Eye (tissue), 1 donor: Measurements from ENCODE around the gene HDAC4.

Experiments used
- DNase-seq: peaks from one replicate; pipeline ENCODE4 v3.0.0-alpha.2; 2015

HDAC4 gene

GRCh38 chr2:239365782-239366435, 34.9 kb downstream of the HDAC4 start:
- no peak for DNase-seq

DNA sequence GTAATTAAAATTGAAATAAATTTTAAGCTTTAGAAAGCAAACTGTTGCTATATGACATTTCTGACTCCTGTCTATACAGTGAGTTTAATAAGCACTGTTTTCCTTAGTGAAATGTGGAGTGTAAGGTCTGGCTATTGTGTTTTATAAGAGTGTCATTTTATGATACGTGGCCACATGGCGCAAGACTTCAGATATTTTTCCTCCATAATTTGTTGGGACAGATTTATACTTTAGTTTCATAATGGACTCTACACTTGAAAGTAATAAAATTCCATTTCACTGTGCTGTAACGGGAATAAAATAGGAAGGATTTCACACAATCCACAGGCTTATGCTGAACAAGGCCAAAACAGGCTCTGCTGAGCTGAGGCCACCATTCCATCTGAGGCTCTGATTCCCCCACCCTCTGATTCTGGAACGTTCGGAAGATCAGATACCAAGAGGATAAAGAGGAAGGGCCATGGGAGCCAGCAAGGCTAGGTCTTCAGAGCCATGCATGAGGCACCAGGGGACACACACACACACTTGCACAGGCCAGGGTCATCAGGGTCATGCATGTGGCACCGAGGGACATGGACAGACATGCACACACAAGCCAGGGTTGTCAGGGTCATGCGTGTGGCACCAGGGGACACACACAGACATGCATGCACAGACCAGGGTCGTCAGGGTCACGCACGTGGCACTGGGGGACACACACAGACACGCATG, 35.6 kb downstream of the HDAC4 start:
- DNase-seq = no peak

DNA sequence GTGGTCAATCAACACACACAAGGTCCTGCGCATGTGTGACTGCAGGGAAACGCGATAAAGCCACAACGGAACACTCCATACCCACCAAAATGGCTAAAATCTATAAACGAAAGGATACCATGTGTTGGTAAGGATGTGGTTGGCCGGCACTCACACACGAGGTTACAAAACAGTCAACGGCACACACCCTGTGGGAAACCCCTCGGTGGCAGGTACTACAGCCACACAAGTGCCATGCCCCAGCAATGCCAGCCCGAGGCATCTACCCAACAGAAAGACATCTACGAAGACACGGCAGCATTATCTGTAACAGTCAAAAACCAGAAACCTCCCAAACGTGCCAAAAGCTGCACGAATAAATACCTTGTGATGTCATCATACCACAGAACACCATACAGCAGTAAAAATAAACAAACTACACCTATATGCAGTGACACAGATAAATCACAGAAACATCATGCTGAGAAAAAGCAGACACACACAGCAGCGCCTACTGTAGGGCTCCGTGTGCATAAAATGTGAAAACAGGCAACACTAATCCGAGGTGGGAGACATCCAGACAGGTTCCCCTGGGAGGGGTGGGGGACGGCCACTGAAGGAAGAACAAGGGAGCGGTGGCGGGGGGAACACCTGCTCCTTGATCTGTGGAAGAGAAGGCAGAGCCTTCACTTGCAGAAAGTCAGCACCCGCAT, 36.7 kb downstream of the HDAC4 start:
- no peak for DNase-seq

- DNase-seq = no peak
These were observed 38.3 kb downstream of the HDAC4 start for GRCh38 chr2:239362507-239362906.

GRCh38 chr2:239361311-239361642, 39.5 kb downstream of the HDAC4 start:
- DNase-seq = no peak

- DNase-seq = no peak
These were observed 40.2 kb downstream of the HDAC4 start for GRCh38 chr2:239360421-239361310.

DNA sequence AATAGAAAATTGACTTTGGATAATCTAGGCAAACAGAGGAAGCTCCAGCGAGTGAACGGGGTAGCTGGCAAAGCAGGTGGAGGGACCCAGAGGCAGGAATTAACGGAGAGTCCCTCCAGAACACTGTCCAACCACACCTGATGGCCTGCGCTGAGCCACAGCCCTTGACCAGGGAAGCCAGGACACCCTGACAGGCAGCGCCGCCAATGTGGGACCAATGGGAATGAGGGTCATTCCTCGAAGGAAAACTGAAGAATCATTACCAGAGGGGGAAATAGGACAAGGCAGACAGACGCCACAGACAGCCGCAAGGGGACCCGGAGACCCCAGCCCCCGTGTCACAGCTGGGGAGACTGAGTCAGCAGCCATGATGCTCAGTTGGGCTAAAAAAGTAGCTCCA, 40.8 kb downstream of the HDAC4 start:
- DNase-seq = no peak

DNA sequence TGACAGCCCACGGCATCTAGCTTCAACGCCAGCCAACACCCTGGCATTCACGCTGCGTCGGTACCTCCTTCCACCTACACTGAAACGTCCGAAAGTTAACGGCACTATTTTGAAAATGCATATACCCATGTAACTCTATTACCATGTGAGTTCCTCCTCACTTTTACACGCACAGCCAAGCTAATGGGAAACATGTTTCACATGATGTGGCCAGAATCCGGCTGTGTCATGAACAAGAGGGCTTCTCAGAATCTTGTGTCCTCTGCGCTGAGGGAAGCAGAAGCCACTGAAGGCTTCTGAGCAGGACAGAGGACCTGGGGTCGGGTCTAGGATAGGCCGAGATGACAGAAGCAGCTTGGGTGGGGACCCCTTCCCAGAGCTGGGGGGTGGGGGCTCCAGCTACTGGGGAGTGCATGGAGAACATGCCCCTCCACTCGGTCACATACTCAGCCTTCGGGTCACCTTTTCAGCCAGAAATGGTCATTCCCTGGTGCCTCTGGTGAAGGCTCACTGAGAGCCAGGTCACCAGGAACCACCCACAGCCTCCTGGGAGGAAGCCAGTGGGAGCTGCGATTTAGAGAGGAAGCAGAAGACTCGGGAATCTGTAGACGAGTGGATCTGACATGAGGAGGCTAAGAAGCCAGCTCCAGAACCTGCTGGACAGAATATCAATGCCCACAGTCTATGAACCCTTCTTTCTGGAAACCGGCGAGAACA, 41.5 kb downstream of the HDAC4 start:
- DNase-seq = no peak

DNA sequence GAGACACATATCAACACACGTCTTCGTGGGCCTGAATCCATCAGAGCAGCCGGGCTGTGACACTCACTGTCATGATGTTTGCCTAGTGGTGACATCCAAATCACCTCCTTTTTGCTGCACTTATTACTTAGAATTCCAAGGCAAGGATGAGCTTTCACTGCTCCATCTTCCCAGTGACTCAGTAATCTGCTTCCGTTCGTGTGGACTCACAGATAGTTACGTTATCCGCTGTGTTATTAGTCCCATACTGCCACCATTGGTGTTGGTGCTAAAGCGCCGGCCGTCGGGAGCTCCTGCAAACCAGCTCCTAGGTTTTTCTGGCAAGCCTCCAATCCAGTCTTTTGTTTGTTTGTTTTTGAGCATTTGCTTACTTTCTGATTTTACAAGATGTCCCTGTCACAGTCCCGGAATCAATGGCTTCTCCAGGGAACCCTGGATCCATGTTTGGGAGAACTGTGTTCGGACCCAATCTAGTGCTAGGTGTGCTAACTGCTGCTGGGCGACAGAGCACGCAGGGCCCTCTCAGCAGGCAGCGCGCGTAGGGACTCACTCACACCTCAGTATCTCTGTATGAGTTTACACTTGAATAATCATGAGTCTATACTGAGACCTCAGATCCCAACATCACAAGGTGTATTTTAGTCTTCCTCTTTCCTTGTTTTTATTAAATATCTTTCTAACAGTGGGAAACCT, 42.6 kb downstream of the HDAC4 start:
- peak; percentile 41 for DNase-seq

DNA sequence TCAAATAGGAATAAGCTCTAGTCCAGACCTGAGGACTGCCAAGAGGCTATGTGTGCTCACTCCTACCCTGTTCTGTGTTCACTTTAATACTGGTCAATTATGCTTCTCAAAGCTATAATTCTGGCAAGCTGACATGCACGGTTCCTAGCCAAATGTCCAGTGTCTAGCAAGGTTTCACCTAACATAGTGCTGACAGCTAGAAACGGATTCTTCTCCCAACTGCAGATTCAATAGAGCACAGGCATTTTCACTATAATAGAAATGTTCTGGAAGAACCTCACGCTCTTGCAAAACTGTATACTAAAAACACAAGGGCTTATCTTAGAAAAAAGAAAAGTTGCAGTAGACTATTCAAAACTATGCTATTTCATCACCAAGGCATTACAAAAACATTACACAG, 45.1 kb downstream of the HDAC4 start:
- no peak for DNase-seq

DNA sequence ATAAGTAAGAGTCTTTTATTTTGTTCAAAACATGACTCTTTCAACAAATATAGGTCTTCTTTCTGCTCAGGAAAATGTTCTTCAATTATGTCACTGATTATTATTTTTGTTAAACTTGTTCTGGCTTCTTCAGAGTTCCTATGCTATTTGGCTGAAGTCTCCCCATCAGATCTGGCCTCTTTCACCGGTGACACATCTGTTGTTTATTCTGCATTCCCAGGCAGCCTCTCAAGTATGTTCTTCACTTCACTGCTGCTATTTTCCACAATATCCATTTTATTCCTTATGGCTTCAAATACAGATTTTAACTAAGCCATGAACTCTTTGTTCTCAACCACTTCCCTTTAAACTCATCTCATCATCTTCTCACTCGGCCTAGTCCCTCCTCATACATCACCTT, 45.7 kb downstream of the HDAC4 start:
- no peak for DNase-seq

GRCh38 chr2:239354791-239355136, 46.1 kb downstream of the HDAC4 start:
- no peak for DNase-seq

DNA sequence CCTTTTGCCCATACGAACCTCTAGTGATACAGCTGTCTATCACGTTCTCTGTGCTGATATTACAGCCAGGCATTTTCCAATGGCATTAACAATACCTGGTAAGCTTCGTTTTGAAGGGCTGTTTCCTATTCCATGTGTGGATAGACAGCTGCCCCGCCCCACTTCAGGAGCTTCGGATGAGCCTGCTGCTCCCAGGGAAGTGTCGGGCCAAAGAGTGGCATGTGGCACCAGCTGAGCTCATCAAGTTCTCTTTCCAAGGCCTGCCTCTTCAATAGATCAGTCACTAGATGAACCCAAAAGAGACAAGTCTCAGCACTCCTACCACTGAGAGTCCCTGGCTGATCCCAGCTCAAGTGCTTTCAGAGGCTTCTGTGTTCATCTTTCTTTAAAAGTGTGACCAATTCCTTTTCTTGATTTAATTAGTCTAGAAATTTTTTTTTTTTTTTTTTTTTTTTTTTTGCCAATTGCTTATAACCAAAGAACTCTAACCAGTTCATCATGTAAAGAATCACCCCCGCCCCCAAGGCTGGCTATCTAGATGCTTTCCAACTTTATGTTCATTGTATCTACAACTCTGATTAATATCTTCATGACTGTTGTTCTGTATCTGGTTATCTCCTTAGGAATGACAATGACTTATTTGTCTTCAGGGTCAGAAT, 46.6 kb downstream of the HDAC4 start:
- DNase-seq = no peak

DNA sequence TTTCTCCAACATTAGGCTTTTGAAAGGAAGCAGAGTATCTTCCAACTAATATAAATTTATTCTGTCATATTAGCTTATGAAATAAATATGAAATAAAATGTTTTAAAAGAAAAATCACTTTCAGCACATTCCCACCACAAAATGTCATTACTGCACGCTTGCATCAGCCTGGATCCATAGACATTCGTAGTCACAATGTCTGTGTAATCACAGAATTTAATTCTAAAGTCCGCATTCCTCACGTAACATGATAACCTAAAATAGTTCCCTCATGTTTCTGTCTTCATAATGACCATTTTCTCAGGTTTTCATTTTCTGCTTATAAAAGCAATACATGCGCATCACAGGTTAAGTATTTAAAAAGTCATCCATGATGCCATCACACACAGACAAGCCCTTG, 47.1 kb downstream of the HDAC4 start:
- DNase-seq = no peak

DNA sequence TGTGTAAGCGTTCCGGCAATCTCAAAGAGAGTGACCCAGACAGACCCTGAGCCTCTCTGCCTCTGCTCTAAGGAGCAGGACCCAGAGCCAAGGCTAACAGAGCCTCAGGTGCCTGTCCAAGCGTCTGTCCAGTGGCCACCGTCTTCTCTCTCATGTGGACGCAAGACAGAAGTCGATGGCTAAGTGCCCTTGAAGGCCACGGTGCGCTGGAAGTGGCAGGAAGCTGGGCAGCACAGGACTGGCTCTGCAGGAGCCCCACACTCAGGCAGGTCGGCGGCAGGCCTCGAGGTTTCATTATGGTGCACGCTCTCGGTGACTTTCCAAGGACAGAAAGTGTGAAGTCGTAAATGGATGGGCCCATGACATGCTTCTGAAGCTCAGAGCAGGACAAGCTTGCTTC, 49.1 kb downstream of the HDAC4 start:
- no peak for DNase-seq

DNA sequence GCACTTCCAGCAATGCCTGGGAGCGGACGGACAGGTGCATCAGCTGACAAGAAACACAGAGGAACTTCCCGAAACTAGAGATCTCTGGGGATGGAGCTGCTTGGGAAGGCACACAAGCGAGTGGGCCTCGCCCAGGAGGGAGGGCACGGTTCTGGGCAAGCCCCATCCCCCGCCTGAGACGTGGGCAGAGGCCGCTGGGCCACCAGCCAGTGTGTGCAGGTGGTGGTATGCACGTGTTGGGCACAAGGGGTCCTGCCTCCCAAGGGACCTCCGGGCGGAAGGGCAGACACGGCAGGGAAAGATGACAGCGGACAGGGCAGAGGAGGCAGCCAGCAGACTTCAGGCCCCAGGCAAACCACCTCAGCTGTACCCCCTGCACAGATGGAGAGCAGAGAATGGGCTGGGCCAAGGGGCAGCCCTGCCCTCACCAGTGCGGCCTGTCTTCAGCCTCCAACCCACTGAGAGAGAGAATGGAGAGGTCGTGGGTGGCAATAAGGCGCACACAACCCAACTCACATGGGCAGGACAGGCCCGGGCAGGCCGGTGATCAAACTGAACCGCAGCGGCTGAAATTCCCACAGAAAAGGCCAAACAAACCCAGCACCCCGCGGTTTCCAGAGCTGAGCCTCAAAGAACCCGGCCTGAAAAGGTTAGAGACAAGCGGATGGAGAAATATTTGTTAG, 51.2 kb downstream of the HDAC4 start:
- no peak for DNase-seq

DNA sequence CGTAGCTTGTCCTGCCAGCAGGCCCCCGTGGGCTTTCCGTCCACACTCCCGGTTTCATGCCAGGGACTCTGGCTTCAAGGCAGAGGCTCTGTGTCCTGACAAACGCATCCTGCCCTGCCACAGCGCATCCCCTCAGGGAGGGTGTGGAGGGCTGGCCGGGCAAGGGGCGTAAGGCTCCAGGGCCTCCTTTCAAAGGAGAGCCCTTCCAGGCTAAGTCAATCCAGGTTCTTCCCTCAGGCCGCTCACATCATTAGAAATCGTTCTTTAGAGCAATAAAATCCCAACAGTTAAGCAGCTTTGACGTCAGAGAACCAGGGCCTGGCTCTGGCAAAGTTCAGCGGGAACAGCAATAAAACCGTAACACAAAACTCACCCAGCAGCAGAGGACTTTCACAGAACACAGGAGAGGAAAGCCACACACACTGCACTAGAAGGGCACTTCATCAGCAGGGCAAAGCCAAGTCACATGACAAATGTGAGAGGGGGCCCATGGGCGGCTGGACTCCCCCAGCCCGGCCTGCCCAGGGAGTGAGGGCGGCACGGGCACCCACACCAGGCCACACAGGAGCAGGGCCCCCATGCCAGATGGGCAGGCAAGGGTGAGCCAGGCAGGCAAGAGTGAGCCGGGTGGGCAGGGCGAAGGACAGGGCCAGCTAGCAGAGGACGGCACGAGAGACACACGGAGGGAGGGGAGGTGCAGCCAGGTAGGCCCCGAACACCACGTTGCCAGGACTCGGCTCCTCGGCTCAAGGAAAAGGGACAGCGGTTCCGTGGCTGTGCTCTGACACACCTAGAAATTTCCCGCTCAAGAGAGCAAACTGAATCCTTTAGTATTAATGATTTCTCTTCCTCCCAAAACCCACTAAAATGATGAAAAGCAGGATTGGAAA, 52.0 kb downstream of the HDAC4 start:
- DNase-seq = no peak

- DNase-seq = no peak
These were observed 54.1 kb downstream of the HDAC4 start for GRCh38 chr2:239346676-239347075.

GRCh38 chr2:239345251-239345650, 55.6 kb downstream of the HDAC4 start:
- no peak for DNase-seq

GRCh38 chr2:239344857-239345216, 56.0 kb downstream of the HDAC4 start:
- DNase-seq = no peak
